Fibroblast of skin of left biceps (primary cell): Measurements from ENCODE around the gene SACM1L.

Experiments
- DNase-seq, 2 experiments: peaks; one replicate each; pipeline ENCODE4 v3.0.0-alpha.2; 2013; ENCODE audit warnings: low read depth in 2 of 2

The SACM1L gene, protein sequence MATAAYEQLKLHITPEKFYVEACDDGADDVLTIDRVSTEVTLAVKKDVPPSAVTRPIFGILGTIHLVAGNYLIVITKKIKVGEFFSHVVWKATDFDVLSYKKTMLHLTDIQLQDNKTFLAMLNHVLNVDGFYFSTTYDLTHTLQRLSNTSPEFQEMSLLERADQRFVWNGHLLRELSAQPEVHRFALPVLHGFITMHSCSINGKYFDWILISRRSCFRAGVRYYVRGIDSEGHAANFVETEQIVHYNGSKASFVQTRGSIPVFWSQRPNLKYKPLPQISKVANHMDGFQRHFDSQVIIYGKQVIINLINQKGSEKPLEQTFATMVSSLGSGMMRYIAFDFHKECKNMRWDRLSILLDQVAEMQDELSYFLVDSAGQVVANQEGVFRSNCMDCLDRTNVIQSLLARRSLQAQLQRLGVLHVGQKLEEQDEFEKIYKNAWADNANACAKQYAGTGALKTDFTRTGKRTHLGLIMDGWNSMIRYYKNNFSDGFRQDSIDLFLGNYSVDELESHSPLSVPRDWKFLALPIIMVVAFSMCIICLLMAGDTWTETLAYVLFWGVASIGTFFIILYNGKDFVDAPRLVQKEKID

GRCh38 chr3:45688882-45689786 is at the start of gene SACM1L:
TSS of gene SACM1L (plus strand) at chr3:45689396. CDS start at chr3:45689466, 70 bp downstream.
- DNase-seq, result peak; percentile 97 to 98

DNA sequence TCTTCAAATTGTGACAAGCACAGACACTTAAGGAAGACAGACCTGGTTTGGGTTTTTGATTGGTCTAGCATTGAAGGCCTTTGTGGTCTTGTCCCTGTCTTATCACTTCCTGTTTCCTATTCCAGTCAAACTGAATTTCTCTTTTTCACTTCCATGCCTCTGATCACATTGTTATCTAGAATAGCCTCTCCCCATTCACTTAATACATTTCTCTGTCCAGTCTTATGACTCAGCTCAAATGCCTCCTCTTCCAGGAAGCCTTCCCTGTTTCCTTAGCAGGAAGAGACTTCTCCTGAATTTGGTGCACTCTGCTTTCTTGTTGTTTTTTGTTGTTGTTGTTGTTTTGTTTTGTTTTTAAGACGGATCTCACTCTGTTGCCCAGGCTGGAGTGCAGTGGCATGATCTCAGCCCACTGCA is 49.1 kb upstream of the SACM1L start:
- DNase-seq, result no peak

GRCh38 chr3:45640724-45641361 is 48.4 kb upstream of the SACM1L start:
- DNase-seq, result no peak

GRCh38 chr3:45641756-45642155 is 47.4 kb upstream of the SACM1L start:
- no peak for DNase-seq

GRCh38 chr3:45642731-45643152 is 46.5 kb upstream of the SACM1L start:
- no peak for DNase-seq

DNA sequence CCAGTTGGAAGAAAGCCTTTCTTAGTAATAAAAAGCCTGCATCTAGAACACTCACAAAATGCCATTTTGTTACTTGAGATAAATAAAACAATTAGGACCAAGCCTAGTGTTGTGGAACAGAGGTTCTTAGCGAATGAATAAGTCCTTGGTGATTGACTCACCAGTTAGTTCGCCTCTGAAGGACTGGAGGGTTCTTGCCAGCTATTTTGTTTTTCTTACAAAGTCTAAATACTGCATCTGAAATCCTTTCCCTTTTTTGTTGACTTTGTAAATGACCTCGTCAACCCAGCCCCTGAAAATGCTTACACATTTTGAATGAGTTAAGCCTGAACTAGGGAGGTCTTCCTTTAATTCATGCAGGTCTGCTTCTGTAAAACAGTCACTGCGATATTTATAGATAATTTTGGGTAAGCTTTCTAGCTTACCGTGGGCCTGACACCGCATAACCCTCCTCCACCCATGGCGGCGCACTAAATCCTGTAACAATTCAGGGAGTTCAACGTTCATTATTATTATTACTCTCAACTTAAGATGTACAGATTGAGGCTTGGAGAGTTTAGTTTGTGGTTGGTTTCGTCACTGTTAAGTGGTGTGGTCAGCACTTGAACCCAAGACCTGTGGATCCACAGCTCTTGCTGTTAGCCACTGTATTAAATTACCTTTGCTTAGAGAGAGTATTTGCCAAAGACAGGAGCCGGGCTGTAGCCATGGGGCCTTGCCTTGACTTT is 45.0 kb upstream of the SACM1L start:
- no peak for DNase-seq

- DNase-seq, result peak in 1 of 2 experiments; percentile 62
Measured at GRCh38 chr3:45644791-45645201, 44.4 kb upstream of the SACM1L start.

GRCh38 chr3:45646051-45646585 is 43.1 kb upstream of the SACM1L start:
- DNase-seq, result no peak

- DNase-seq, result peak in 1 of 2 experiments; percentile 56
Measured at GRCh38 chr3:45647148-45647619, 42.0 kb upstream of the SACM1L start.

DNA sequence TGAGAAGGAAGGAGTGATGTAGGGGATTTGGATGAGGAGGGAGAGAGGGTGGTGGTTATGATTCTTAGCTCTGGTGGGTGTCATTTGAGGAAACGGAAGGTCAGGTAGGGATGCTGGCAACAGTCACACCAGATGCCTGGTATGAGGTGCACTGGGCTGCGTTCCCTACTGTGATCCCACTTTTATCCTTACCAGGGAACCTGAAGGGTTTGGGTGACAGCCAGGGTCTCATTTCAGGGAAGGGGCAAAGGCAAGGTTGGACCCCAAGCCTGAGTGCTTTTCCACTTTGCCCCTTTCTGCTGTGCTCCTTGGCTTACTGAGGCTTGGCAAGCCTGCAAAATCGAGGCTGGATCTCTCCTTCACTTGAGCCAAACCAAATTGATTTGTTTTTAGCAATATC is 36.0 kb upstream of the SACM1L start:
- no peak for DNase-seq

- DNase-seq, result no peak
Measured at GRCh38 chr3:45654397-45654944, 34.7 kb upstream of the SACM1L start.

DNA sequence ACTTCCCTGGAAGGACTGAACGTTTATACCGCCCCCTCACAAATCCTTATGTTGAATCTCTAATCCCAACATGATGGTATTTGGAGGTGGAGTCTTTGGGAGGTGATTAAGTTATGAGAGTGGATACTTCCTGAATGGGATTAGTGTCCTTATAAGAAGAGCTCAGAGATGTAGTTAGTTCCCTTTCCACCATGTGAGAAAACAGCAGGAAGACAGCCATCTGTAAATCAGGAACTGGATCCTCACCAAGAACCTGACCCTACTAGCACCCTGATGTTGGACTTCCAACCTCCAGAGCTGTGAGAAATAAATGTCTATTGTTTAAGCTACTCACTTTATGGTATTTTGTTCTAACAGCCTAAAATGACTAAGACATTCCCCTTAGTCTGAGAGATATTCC is 33.3 kb upstream of the SACM1L start:
- DNase-seq, result no peak

DNA sequence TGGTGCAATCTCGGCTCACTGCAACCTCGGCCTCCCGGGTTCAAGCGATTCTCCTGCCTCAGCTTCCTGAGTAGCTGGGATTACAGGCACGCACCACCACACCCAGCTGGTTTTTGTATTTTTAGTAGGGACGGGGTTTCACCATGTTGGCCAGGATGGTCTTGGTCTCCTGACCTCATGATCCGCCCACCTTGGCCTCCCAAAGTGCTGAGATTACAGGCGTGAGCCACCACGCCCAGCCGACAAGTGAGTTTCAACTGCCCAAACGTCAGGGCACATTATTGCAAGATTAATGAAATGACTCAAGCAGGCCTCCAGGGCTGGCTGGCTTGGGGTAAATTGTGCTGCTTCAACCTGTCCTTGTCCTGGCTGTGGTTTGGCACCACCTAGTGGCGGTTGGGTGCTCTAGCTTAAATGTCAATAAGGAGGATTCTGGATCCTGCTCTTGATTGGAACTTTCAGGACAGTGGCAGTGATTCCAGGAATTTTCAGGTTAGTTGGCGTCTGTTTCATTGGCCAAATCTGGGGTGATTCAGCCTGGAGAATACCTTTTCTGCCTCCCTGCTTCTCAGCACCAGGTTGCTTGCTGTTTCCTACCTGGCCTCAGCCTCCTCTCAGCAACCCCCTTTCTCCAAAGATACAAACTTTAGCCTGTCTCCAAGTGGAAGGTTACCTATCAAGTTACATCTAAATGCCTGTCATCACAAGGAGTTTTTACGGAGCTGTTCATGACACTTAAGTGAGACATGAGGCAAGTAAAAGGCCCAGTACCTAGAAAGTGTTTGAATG is 32.4 kb upstream of the SACM1L start:
- peak; percentile 72 to 82 for DNase-seq

GRCh38 chr3:45657853-45658252 is 31.3 kb upstream of the SACM1L start:
- no peak for DNase-seq

GRCh38 chr3:45659661-45660566 is 29.3 kb upstream of the SACM1L start:
- no peak for DNase-seq

- DNase-seq, result no peak
Measured at GRCh38 chr3:45660567-45660901, 28.7 kb upstream of the SACM1L start.

DNA sequence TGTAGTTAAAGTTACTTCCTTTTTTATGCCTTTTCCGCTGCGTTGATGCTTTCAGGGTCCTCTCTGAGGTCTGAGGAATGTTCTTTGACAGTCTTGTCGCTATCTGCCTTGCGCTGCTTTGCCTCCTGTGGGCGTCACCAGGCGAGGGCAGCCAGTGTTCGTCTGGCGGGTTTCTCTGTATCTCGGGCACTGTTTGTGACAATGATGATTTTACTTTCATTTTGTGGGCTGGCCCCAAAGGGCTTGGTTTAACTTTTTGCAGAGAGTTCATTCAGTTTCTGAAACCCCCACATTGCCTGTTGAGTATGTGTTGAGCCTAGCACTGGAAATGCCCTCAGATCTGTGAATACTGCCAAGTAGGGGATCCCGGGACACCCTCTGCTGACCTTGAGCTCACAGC is 24.6 kb upstream of the SACM1L start:
- no peak for DNase-seq

DNA sequence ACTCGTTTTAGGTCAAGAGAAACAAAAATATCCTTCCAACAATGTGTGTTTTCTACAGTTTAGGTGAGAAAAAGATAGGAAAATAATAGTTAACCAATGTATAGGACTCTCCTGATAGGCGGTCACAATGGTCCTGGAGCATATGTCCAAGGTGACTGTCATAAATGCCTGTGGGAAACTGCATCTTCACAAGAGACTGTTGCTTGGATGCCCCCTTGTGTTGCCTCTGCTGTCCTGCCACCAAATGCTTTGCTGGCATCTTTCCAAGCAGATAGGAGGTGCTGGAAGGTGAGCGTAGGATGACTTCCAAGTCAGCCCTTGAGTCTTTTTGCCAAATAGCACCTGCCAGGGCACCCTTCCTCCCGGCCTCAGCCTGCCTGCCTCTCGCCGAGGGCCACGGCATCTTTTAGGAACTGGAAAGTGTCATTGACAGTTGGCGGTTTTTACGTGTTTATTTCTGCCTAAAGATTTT is 24.1 kb upstream of the SACM1L start:
- no peak for DNase-seq
